ENCODE data around the gene ACOT11.

ACOT11 gene

DNA sequence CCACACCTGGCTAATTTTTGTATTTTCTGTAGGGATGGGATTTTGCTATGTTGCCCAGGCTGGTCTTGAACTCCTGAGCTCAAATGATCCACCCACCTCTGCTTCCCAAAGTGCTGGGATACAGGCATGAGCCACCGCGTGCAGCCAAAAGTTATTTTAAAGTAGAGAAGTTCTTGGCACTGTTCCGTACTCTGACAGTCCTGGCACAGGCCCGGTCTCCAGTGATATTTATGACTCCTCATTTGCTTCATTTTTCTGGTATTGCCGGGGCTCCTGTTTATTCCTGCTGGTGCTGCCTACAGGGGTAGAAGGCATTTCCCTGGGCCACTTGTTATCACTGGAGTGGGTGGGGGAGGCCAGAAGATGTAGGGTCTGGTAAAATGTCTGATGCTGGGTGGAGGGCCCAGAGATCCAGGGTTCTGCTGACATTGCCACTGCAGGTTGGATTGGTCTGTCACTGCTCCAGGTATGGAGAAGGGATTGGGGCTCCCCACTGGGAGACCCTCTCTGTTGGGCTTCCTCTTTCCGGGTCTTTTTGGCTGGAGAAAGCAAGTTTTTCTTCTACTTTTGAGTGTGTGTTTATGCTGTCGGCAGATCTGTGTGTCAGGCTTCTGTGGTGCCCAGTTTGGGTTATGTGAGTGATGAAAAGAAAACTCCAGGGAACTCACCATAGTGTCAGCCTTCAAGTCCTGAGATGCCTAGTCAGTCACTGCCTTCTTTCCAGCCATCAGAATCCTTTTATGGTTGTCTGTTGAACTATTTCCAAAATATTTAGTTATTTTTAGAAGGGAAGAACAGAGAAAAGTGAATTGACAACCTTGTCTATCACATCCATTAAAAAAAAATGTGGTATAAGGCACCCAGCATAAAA, 98.0 kb downstream of the ACOT11 start:
- no peak for DNase-seq (ENCODE audit: low read depth in 2 of 2)

- no peak for DNase-seq (ENCODE audit: low read depth in 2 of 2)
Measured at GRCh38 chr1:54649130-54649898, 101.3 kb downstream of the ACOT11 start.

- DNase-seq (ENCODE audit: low read depth in 2 of 2) = no peak
Measured at GRCh38 chr1:54649921-54650320, 101.9 kb downstream of the ACOT11 start.

GRCh38 chr1:54650417-54650816, 102.4 kb downstream of the ACOT11 start:
- no peak for DNase-seq (ENCODE audit: low read depth in 2 of 2)

DNA sequence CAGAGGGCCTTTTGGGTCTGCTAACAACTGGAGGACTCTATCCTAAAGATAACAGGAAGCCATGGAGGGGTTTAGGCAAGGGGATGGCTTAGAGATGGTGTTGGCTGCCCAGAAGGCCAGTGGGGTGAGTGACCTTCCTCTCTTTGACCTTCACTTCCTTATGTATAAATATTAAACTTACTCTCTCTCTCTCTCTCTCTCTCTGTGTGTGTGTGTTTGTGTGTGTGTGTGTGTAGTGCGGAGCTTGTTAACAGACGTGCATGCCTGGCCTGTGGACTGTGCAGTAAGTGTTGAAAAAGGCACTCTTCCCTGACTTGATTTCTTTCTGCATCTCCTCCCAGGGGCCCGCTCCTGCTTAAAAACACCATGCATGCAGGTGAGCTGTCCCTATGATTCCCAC, 103.6 kb downstream of the ACOT11 start:
- DNase-seq (ENCODE audit: low read depth in 2 of 2) = no peak

- DNase-seq (ENCODE audit: low read depth in 2 of 2) = no peak
Measured at GRCh38 chr1:54652168-54652567, 104.1 kb downstream of the ACOT11 start.

DNA sequence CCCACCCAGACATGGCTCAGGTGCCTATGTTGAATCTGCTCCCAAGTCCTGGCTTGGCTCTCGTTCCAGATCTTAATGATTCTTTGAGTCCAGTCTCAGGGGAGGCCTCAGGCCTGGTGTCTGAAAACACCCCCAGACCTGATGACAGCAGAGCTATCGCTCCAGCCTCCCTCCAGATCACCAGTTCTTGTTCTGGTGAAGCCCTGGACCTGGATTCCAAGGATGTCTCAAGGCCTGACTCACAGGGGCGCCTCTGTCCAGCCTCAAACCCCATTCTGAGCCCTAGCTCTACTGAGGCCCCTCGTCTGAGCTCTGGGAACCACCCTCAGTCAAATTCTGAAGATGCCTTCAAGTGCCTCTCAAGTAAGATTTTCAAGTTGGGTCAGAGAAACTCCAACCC, 105.0 kb downstream of the ACOT11 start:
- DNase-seq (ENCODE audit: low read depth in 2 of 2) = no peak

DNA sequence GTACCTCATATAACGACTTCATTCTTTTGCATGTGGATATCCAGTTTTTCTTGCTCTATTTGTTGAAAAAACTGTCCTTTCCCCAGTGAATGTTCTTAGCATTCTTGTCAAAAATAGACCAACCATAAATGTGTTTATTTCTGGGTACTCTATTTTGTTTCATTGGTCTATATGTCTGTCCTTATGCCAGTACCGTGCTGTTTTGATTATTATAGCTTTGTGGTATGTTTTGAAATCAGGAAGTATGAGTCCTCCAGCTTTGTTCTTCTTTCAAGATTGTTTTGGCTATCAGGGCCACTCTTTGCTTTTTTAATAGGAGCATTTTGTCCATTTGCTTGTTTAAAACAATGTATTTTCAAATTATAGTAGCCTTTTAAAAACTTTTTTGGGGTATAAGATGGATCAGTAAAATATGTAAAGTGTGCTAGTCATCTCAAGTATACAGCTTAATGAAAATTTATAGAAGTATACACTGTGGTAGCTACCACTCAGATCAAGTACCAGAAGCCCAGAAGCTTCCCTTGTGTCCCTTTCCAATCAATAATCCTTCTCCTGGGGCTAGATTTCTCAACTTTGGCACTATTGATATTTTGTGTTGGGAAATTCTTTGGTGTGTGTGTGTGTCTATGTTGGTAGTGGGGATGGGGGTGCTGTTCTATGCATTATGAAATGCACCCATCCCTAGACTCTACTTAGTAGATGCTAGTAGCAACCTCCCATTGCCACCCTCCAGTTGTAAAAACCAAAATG, 110.3 kb downstream of the ACOT11 start:
- DNase-seq (ENCODE audit: low read depth in 2 of 2) = no peak
